ENCODE results near the gene SCN1A. TPM values are rescaled to one million over a fixed set of nuclear protein-coding genes. Genes with fewer than 3 reads are reported as not detected.
A peak's percentile ranks its signal among the peaks of the same experiment; 100 is the strongest.

Gene SCN1A
- total RNA-seq, 1 experiment from 2014 or later = 1.6 TPM

GRCh38 chr2:166112193-166112605 is 15.6 kb downstream of the SCN1A start (continued):
- TF ChIP-seq MAX (CRISPR knock-in tag; IDR thresholded peaks at IDR 0.05) = no peak
- TF ChIP-seq ATF1 (CRISPR knock-in tag; IDR thresholded peaks at IDR 0.05) = no peak
- TF ChIP-seq JAZF1 (CRISPR knock-in tag; IDR thresholded peaks at IDR 0.05) = no peak
- TF ChIP-seq ZBTB43 (CRISPR knock-in tag; IDR thresholded peaks at IDR 0.05) = no peak
- no peak for TF ChIP-seq IRF2 (CRISPR knock-in tag; IDR thresholded peaks at IDR 0.05; ENCODE audit: borderline replicate concordance, low read depth)
- no peak for TF ChIP-seq ERG (CRISPR knock-in tag; IDR thresholded peaks at IDR 0.05)
- TF ChIP-seq ZNF317 (CRISPR knock-in tag; IDR thresholded peaks at IDR 0.05; ENCODE audit: borderline replicate concordance, low read depth) = no peak
- no peak for TF ChIP-seq SMAD3 (CRISPR knock-in tag; IDR thresholded peaks at IDR 0.05; ENCODE audit: borderline replicate concordance)
- TF ChIP-seq EMX1 (CRISPR knock-in tag; IDR thresholded peaks at IDR 0.05) = no peak
- TF ChIP-seq CBFB (CRISPR knock-in tag; IDR thresholded peaks at IDR 0.05; ENCODE audit: low read depth) = no peak

DNA sequence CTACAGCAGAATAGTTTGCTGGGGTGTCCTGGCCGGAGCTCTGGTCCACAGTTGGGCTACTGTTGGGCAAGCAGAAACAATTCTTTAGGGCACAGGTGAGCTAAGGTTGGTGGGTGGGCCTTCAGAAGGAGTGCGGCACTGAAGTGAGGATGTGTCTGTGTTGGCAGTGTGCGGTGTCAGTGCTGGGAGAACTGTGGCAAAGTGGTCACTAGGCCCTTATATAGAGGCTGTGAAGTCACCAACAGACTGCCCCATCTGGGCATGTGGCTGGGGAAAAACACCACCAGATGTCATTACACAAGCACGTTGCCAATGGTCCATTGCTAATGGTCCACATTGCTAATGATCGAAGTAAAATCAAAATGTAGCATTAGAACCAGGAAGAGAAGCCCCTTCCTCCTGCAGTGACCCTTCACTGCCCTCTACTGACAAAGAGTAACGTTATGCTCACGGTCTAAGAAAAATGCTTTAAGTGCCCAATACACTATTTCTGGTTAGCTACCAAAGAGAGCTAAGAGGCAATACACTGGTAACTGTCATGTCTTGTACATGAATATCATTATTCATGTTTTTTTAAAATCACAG is 21.3 kb downstream of the SCN1A start:
- H3K27ac Mint-ChIP-seq = no peak overlapping the region
- ChIA-PET CTCF (interaction anchor here (0.6 to 1.5 kb wide), 7 partner anchors 22 to 153 kb away, joined by 3 to 15 read pairs (median 4); partner anchors contain the start of genes SCN1A and TTC21B), POLR2A (no interaction called here)
- H3K9me3 Mint-ChIP-seq = peaks cover 18% of the 10 kb centered on the region
- H3K36me3 Mint-ChIP-seq = peaks cover 3% of the 10 kb centered on the region; the same call in 1 of the 2 replicates
- no peaks in the 10 kb centered on the region for H3K27me3 Mint-ChIP-seq (ENCODE audit: low read depth)
- no peaks in the 10 kb centered on the region for H3K4me1 Mint-ChIP-seq
- ATAC-seq (peak; percentile 97), DNase-seq (ENCODE audit: low spot score) (no peak)
- TF ChIP-seq JAZF1 (CRISPR knock-in tag; IDR thresholded peaks at IDR 0.05) (no peak), SMAD4 (CRISPR knock-in tag; IDR thresholded peaks at IDR 0.05) (no peak)
- TF ChIP-seq, protein P1, sequence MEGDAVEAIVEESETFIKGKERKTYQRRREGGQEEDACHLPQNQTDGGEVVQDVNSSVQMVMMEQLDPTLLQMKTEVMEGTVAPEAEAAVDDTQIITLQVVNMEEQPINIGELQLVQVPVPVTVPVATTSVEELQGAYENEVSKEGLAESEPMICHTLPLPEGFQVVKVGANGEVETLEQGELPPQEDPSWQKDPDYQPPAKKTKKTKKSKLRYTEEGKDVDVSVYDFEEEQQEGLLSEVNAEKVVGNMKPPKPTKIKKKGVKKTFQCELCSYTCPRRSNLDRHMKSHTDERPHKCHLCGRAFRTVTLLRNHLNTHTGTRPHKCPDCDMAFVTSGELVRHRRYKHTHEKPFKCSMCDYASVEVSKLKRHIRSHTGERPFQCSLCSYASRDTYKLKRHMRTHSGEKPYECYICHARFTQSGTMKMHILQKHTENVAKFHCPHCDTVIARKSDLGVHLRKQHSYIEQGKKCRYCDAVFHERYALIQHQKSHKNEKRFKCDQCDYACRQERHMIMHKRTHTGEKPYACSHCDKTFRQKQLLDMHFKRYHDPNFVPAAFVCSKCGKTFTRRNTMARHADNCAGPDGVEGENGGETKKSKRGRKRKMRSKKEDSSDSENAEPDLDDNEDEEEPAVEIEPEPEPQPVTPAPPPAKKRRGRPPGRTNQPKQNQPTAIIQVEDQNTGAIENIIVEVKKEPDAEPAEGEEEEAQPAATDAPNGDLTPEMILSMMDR (IDR thresholded peaks at IDR 0.05) = peak; percentile 41; the same call in 1 of the 2 replicates
- no peak overlapping the region for H3K4me3 Mint-ChIP-seq

GRCh38 chr2:166104773-166105172 is 23.0 kb downstream of the SCN1A start:
- H3K36me3 Mint-ChIP-seq = no peaks in the 10 kb centered on the region
- H3K9me3 Mint-ChIP-seq = peaks cover 7% of the 10 kb centered on the region; the same call in 1 of the 2 replicates
- no peak overlapping the region for H3K4me3 Mint-ChIP-seq
- ATAC-seq = no peak
- no peak overlapping the region for H3K27ac Mint-ChIP-seq
- CTCF ChIA-PET = no interaction called here
- POLR2A ChIA-PET = no interaction called here
- H3K4me1 Mint-ChIP-seq = no peaks in the 10 kb centered on the region
- no peaks in the 10 kb centered on the region for H3K27me3 Mint-ChIP-seq (ENCODE audit: low read depth)
- DNase-seq (ENCODE audit: low spot score) = no peak
- TF ChIP-seq, protein P2, sequence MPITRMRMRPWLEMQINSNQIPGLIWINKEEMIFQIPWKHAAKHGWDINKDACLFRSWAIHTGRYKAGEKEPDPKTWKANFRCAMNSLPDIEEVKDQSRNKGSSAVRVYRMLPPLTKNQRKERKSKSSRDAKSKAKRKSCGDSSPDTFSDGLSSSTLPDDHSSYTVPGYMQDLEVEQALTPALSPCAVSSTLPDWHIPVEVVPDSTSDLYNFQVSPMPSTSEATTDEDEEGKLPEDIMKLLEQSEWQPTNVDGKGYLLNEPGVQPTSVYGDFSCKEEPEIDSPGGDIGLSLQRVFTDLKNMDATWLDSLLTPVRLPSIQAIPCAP (CRISPR knock-in tag; IDR thresholded peaks at IDR 0.05) = no peak
- TF ChIP-seq JAZF1 (CRISPR knock-in tag; IDR thresholded peaks at IDR 0.05) (no peak), ATF2 (CRISPR knock-in tag; IDR thresholded peaks at IDR 0.05; ENCODE audit: borderline replicate concordance, low read depth) (no peak), NFATC4 (CRISPR knock-in tag; IDR thresholded peaks at IDR 0.05) (no peak), ZNF263 (CRISPR knock-in tag; IDR thresholded peaks at IDR 0.05; ENCODE audit: low read depth) (no peak), PRDM15 (CRISPR knock-in tag; IDR thresholded peaks at IDR 0.05) (no peak), FOXK1 (CRISPR knock-in tag; IDR thresholded peaks at IDR 0.05) (no peak), HMGA2 (CRISPR knock-in tag; IDR thresholded peaks at IDR 0.05) (no peak), NR1H2 (CRISPR knock-in tag; IDR thresholded peaks at IDR 0.05) (no peak)
- TF ChIP-seq, protein P1 (IDR thresholded peaks at IDR 0.05) = no peak

Measured in WTC11 (cell line).